OCI-LY7 (cell line): ENCODE measurements around the gene AMDHD1. TPM values are rescaled to one million over a fixed set of nuclear protein-coding genes. Genes with fewer than 3 reads are reported as not detected.

ENCODE experiments used
- BruUV-seq: library from RNA; stranded (reverse); fragments of 400-500 nt; replicated peaks from 2 replicates; lab custom pipeline; 2021; lab: Mats Ljungman, UMichigan
- CTCF ChIA-PET: fragments of 300-600 bp; sonication (Branson Sonifier 250); formaldehyde crosslinking; loops from one replicate; lab custom pipeline; 2022; ENCODE audit warnings: antibody characterized with exemption; ENCODE audit not compliant: unreplicated experiment; lab: Charles Lee
- POLR2A ChIA-PET: fragments of 300-600 bp; sonication (Branson Sonifier 250); formaldehyde crosslinking; loops from one replicate; lab custom pipeline; 2022; ENCODE audit warnings: antibody characterized with exemption; lab: Charles Lee
- DNase-seq: peaks from one replicate; pipeline ENCODE4 v3.0.0-alpha.2; 2015; ENCODE audit warnings: low spot score
- H2AFZ ChIP-seq: fragments of 200-600 bp; sonication (generic), shearing (Covaris generic); 2 replicates; pipeline ENCODE4 v1.6.1; 2014; ENCODE audit warnings: mild to moderate bottlenecking, antibody characterized with exemption, low read length, moderate library complexity
- H3K27ac ChIP-seq: fragments of 200-600 bp; sonication (generic); 2 replicates; pipeline ENCODE4 v1.5.1; 2014; ENCODE audit warnings: mixed run types, low read depth, mild to moderate bottlenecking, moderate library complexity, low read length, inconsistent platforms; ENCODE audit not compliant: poor library complexity, severe bottlenecking
- H3K36me3 ChIP-seq: fragments of 200-600 bp; sonication (generic); 2 replicates; pipeline ENCODE4 v1.6.1; 2014; ENCODE audit warnings: mild to moderate bottlenecking, antibody characterized with exemption, low read length, moderate library complexity, mixed read lengths; ENCODE audit not compliant: insufficient read depth
- H3K4me1 ChIP-seq: fragments of 200-600 bp; sonication (generic); 2 replicates; pipeline ENCODE4 v1.5.1; 2014; ENCODE audit warnings: mild to moderate bottlenecking, low read length; ENCODE audit not compliant: insufficient read depth, poor library complexity, severe bottlenecking
- H3K4me2 ChIP-seq: fragments of 200-600 bp; sonication (generic); 2 replicates; pipeline ENCODE4 v1.6.1; 2014; ENCODE audit warnings: mild to moderate bottlenecking, low read length
- H3K4me3 ChIP-seq: fragments of 200-600 bp; sonication (generic); 2 replicates; pipeline ENCODE4 v1.5.1; 2014; ENCODE audit warnings: mild to moderate bottlenecking, low read depth, low read length; ENCODE audit not compliant: poor library complexity, severe bottlenecking
- H3K79me2 ChIP-seq: fragments of 200-600 bp; sonication (generic); 2 replicates; pipeline ENCODE4 v1.6.1; 2016; ENCODE audit warnings: low read depth, mild to moderate bottlenecking, low read length, moderate library complexity, mixed read lengths; ENCODE audit not compliant: insufficient read depth
- H3K9me2 ChIP-seq: fragments of 200-600 bp; sonication (generic); 2 replicates; pipeline ENCODE4 v1.6.1; 2016; ENCODE audit warnings: mild to moderate bottlenecking, low read length, mixed read lengths; ENCODE audit not compliant: insufficient read depth
- H3K9me3 ChIP-seq: fragments of 200-600 bp; sonication (generic); 2 replicates; pipeline ENCODE4 v1.6.1; 2014; ENCODE audit warnings: mild to moderate bottlenecking, mixed run types, low read length, mixed read lengths
- H4K20me1 ChIP-seq: fragments of 200-600 bp; sonication (generic); 2 replicates; pipeline ENCODE4 v1.6.1; 2014; ENCODE audit warnings: mild to moderate bottlenecking, antibody characterized with exemption, low read length, moderate library complexity, mixed read lengths; ENCODE audit not compliant: insufficient read depth
- EZH2phosphoT487 ChIP-seq: fragments of 200-600 bp; sonication (generic); IDR thresholded peaks from 2 replicates; pipeline ENCODE4 v1.6.1; 2018; ENCODE audit warnings: low read depth, borderline replicate concordance, mild to moderate bottlenecking, mixed run types, antibody characterized with exemption, low read length, moderate library complexity, mixed read lengths
- intact Hi-C: fragments of 100-400 bp; cut with micrococcal nuclease; formaldehyde crosslinking; loops from one replicate; pipeline ENCODE4 v1.10.0; 2022; ENCODE audit not compliant: unreplicated experiment
- total RNA-seq, 2 experiments: library from RNA; depleted of rRNA in 1 of 2; stranded (reverse); fragments of >200 nt in 1 of 2; shearing (Covaris generic) in 1 of 2; gene quantifications; 2 replicates each; pipeline ENCODE4 v1.2.3, GENCODE V29; 2014 to 2022
- TF ChIP-seq, protein P1 (sequence below): fragments of 200-600 bp; sonication (generic); conservative IDR thresholded peaks from 2 replicates; pipeline ENCODE4 v1.5.1; 2014; ENCODE audit warnings: mild to moderate bottlenecking, antibody characterized with exemption, low read length, moderate library complexity, mixed read lengths

AMDHD1 gene
- total RNA-seq, 2 experiments from 2014 or later = 0.50 to 2.8 TPM

DNA sequence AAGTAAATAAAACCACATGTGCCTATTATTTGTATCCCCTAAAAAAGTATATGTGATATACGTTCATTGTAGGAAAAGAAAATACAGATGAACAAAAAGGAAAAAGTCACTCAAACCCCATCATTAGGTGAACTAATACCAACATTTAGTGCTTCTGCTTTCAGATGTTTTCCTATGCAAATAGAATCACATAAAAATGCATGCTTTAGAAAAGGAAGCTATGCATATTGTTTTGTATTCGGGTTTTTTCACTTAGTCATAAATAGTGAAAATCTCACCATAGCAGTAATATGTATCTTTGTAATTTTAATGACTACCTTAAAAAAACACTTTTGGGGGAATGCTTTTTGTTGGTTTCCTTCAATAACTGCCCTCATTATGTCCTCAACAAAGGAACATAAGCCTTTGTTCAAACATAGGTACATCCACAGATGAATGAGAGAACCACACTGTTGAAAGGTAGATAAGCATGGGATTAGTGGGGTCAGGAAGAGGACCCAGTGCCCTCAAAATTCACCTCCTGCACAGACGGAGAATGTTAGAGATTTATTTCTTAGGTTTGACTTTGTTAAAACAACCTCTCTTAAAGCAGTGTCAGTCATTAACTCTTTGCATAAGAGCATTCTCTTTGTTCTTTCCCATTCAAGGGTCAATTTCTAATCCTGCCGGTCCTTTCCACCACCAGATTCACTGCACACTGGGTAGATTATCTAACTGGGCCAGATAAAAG lies 6.5 kb downstream of the AMDHD1 start:
- no peak overlapping the region for H2AFZ ChIP-seq
- H3K9me3 ChIP-seq = no peaks in the 10 kb centered on the region
- ChIA-PET CTCF (no interaction called here), POLR2A (no interaction called here)
- no peaks in the 10 kb centered on the region for H3K36me3 ChIP-seq
- H3K4me3 ChIP-seq = no peak overlapping the region
- no peaks in the 10 kb centered on the region for H4K20me1 ChIP-seq
- BruUV-seq = no TSS peak
- TF ChIP-seq EZH2phosphoT487 = no peak
- TF ChIP-seq, protein P1, sequence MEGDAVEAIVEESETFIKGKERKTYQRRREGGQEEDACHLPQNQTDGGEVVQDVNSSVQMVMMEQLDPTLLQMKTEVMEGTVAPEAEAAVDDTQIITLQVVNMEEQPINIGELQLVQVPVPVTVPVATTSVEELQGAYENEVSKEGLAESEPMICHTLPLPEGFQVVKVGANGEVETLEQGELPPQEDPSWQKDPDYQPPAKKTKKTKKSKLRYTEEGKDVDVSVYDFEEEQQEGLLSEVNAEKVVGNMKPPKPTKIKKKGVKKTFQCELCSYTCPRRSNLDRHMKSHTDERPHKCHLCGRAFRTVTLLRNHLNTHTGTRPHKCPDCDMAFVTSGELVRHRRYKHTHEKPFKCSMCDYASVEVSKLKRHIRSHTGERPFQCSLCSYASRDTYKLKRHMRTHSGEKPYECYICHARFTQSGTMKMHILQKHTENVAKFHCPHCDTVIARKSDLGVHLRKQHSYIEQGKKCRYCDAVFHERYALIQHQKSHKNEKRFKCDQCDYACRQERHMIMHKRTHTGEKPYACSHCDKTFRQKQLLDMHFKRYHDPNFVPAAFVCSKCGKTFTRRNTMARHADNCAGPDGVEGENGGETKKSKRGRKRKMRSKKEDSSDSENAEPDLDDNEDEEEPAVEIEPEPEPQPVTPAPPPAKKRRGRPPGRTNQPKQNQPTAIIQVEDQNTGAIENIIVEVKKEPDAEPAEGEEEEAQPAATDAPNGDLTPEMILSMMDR = no peak
- no peak overlapping the region for H3K27ac ChIP-seq
- H3K79me2 ChIP-seq = no peaks in the 10 kb centered on the region
- no peak overlapping the region for H3K4me2 ChIP-seq
- H3K9me2 ChIP-seq = no peaks in the 10 kb centered on the region
- no peak for DNase-seq
- no peaks in the 10 kb centered on the region for H3K4me1 ChIP-seq
- intact Hi-C loops = no loop called here

DNA sequence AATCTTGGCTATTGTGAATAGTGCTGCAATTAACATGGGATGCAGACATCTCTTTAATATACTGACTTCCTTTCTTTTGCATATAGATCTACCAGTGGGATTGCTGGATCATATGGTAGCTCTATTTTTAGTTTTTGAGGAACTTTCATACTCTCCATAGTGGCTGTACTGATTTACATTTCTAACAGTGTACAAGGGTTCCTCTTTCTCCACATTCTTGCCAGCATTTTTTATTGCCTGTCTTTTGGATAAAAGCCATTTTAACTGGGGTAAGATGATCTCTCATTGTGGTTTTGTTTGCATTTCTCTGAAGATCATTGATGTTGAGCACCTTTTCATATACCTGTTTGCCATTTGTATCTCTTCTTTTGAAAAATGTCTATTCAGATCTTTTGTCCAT lies 8.4 kb downstream of the AMDHD1 start:
- POLR2A ChIA-PET = interaction anchor here (2.8 kb wide), 1 partner anchor 9 kb away, joined by 25 read pairs; the partner anchor contains the start of genes AMDHD1 and CCDC38
- no peak for DNase-seq
- H3K4me2 ChIP-seq = no peak overlapping the region
- TF ChIP-seq EZH2phosphoT487 = no peak
- TF ChIP-seq, protein P1 = no peak
- no peaks in the 10 kb centered on the region for H3K9me3 ChIP-seq
- BruUV-seq = no TSS peak
- no peaks in the 10 kb centered on the region for H3K4me1 ChIP-seq
- intact Hi-C loops = no loop called here
- H2AFZ ChIP-seq = no peak overlapping the region
- no peaks in the 10 kb centered on the region for H3K36me3 ChIP-seq
- H3K4me3 ChIP-seq = no peak overlapping the region
- no peak overlapping the region for H3K27ac ChIP-seq
- CTCF ChIA-PET = no interaction called here
- no peaks in the 10 kb centered on the region for H4K20me1 ChIP-seq
- no peaks in the 10 kb centered on the region for H3K79me2 ChIP-seq
- no peaks in the 10 kb centered on the region for H3K9me2 ChIP-seq

DNA sequence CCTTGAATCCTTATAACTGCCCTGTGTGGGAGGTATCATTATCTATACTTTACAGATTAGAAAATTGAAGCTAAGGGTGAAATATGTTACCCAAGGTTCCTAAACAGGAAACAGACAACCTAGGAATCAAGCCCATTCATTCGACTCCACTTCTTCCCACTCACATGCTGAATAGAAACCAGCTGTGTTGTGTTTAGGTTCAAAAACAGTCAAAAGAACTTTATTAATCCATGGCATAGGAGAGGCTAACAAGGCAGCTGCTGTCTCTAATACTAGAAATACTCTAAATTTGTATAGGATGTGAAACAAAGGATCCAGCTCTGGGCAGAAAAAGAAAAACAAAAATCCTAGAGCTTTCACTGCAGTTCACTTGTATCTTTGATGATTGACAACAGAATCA lies 9.9 kb downstream of the AMDHD1 start:
- Histone ChIP-seq H3K36me3 (no peaks in the 10 kb centered on the region), H3K79me2 (no peaks in the 10 kb centered on the region), H3K27ac (no peak overlapping the region), H3K4me2 (no peak overlapping the region), H3K9me3 (no peaks in the 10 kb centered on the region), H2AFZ (no peak overlapping the region), H3K4me3 (no peak overlapping the region), H3K9me2 (no peaks in the 10 kb centered on the region), H3K4me1 (no peaks in the 10 kb centered on the region), H4K20me1 (no peaks in the 10 kb centered on the region)
- BruUV-seq = no TSS peak
- POLR2A ChIA-PET = interaction anchor here (0.6 to 2.8 kb wide), 4 partner anchors 8 to 68 kb away, joined by 3 to 25 read pairs (median 4); partner anchors contain the start of genes AMDHD1 and CCDC38
- CTCF ChIA-PET = interaction anchor here (0.9 kb wide), 1 partner anchor 8 kb away, joined by 5 read pairs; no protein-coding TSS in a partner anchor
- DNase-seq = no peak
- intact Hi-C loops = no loop called here
- TF ChIP-seq, protein P1 = no peak
- no peak for TF ChIP-seq EZH2phosphoT487
